T-helper 22 cell (primary cell): Measurements from ENCODE around the gene TESMIN.

Source experiments
- DNase-seq: peaks from one replicate; pipeline ENCODE4 v3.0.0-alpha.2; 2020; ENCODE audit warnings: low read depth

Gene TESMIN

GRCh38 chr11:68660066-68660810 is 91.1 kb downstream of the TESMIN start:
- DNase-seq: no peak

GRCh38 chr11:68659158-68659921 is 92.0 kb downstream of the TESMIN start:
- DNase-seq: no peak

DNA sequence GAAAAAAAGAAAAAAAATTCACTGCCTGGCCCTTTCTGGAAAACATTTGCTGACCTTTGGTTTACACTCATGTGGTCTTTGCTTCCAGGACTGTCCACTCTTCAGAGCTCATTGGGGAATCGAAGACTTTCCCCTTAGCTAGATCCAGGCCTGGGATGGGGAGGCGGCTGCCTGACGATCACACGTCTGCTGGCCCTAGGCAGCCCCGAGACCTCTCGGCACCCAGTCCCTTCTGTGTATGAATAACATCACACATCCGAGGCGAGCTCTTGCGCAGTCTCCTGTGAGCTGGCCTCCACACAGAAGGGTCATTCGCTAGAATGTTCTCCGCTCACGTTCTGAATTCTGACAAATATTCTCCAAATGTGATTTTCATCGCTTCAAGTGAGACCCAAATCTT is 92.7 kb downstream of the TESMIN start:
- no peak for DNase-seq

DNA sequence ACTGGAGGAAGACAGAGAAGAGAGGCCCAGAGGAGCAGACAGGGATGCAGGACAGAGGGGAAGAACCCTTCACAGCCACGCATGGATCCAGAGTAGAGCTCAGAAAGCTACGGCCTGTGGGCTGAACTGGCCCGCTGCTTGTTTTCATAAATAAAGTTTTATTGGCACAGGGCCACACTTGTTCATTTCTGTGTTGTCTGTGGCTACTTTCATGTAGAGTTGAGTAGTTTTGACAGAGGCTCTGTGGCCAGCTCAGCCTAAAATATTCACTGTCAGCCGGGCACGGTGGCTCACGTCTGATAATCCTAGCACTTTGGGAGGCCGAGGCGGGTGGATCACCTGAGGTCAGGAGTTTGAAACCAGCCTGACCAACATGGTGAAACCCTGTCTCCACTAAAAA is 93.2 kb downstream of the TESMIN start:
- DNase-seq: no peak
